Body of pancreas (tissue), 4 donors: Measurements from ENCODE around the gene GPT2. TPM values are rescaled to one million over a fixed set of nuclear protein-coding genes. Genes with fewer than 3 reads are reported as not detected.
"Not testable (repeated sequence)": the region's sequence is repeated elsewhere in the genome, so short reads cannot be mapped to it uniquely, and the experiment has no call there.

Source experiments
- ATAC-seq: fragments of 150-250 bp; one replicate; pipeline ENCODE4 v1.9.1; 2016
- DNase-seq, 4 donors: peaks; one replicate each; pipeline ENCODE4 v3.0.0-alpha.2; 2019
- H3K27ac ChIP-seq, 4 donors: fragments of 200-600 bp; sonication (generic); 1 replicate in 3 of 4; 2 replicates in 1 of 4; pipeline versions ENCODE4 v1.5.1 to v1.6.1; 2016 to 2019; ENCODE audit warnings: mild to moderate bottlenecking in 1 of 4, mixed read lengths in 1 of 4, moderate library complexity in 1 of 4
- H3K27me3 ChIP-seq, 2 donors: fragments of 200-600 bp; sonication (generic); one replicate each; pipeline ENCODE4 v1.6.0; 2016; ENCODE audit warnings: mild to moderate bottlenecking in 1 of 2
- H3K36me3 ChIP-seq, 2 donors: fragments of 200-600 bp; sonication (generic); replicated peaks in 1 of 2; 2 replicates each; pipeline ENCODE4 v1.5.1; 2016; ENCODE audit warnings: low read depth in 2 of 2; ENCODE audit not compliant: insufficient read depth in 1 of 2
- H3K4me1 ChIP-seq: fragments of 200-600 bp; sonication (generic); one replicate; pipeline ENCODE4 v1.6.0; 2016
- H3K4me3 ChIP-seq, 2 donors: fragments of 200-600 bp; sonication (generic); 1 replicate in 1 of 2; 2 replicates in 1 of 2; pipeline ENCODE4 v1.5.1; 2016 to 2019
- H3K9me3 ChIP-seq, 3 donors: fragments of 200-600 bp; sonication (generic); 1 replicate in 2 of 3; 2 replicates in 1 of 3; pipeline ENCODE4 v1.5.1; 2016
- POLR2A ChIP-seq, 3 donors: fragments of 450-650 bp; IDR thresholded peaks; one replicate each; pipeline ENCODE4 v1.6.1; 2016; ENCODE audit warnings: antibody characterized with exemption in 3 of 3, mild to moderate bottlenecking in 2 of 3
- WGBS, 2 donors: methylation state at CpG; one replicate each; pipeline ENCODE4 v1.1.5; 2017; 5-methylcytosine and 5-hydroxymethylcytosine counted together
- intact Hi-C: fragments of 100-400 bp; cut with DNase I; formaldehyde crosslinking; loops from one replicate; pipeline ENCODE4 v1.15.1; 2023
- total RNA-seq, 2 donors: library from RNA; depleted of rRNA; stranded (reverse); fragments of >200 nt; gene quantifications; one replicate each; pipeline ENCODE4 v1.1.0, GENCODE V29; 2016
- TF ChIP-seq, protein P1 (sequence below), 7 experiments: fragments of 450-650 bp in 4 of 7; fragments of 200-600 bp in 3 of 7; sonication (generic) in 3 of 7; IDR thresholded peaks; one replicate each; pipeline ENCODE4 v1.5.1; 2016 to 2019; ENCODE audit warnings: antibody characterized with exemption in 7 of 7

Gene GPT2
- total RNA-seq, 2 donors from 2014 or later: 52.1 to 83.1 TPM

DNA sequence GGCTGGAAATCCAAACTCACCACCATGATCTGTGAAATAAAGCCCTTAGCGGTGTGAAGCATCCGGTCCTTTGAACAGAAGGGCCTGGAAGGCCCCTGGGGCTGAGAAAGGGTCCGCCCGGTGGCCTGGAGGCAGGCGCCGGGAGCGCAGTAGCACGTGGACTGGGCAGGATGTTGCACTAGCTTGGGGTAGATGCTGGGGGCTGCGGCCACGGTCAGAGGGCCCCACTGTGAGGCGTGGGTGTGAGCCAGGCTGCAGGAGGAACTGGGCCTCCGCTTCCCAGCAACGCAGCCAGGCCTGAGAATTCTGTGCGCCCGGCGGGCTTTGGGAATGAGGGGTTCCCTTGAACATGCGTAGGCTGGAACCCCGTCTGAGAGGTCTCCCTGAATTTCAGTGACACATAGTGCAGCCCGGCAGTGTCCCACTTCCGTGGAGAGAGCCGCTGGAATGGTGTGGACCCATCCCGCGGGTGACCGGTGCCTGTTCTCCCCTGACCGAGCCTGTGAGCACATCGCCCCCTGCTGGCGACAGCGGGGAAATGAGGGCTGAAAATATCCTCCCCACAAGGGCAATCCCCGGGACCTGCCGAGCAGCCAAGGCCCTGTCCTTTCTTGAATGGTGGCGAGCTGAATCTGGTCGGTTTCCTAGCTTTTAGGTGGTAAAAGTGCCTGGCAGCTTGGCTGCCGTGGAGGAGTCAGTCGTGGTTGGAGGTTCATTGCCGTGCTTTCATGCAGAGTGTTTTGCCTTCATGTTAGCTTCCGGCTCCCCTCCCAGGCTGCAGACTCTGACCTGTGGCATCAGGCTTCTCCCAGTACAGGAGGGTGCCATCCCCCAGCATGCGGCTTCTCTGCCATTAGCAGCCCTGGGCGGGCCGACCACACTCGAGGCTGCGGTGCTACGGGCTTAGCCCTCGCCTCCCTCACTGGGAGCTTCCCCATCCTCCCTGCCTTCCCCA, 45.5 kb downstream of the GPT2 start:
- ATAC-seq (peak; percentile 71), DNase-seq (peak; percentile 67 to 77 (median 73))
- H3K27ac ChIP-seq: no peak overlapping the region
- 48 to 61% methylated on average over 19 to 43 of the region's 43 CpGs for WGBS, 2 donors
- H3K27me3 ChIP-seq: no peaks in the 10 kb centered on the region
- intact Hi-C loops: no loop called here
- no peak overlapping the region for H3K4me3 ChIP-seq
- TF ChIP-seq, protein P1, sequence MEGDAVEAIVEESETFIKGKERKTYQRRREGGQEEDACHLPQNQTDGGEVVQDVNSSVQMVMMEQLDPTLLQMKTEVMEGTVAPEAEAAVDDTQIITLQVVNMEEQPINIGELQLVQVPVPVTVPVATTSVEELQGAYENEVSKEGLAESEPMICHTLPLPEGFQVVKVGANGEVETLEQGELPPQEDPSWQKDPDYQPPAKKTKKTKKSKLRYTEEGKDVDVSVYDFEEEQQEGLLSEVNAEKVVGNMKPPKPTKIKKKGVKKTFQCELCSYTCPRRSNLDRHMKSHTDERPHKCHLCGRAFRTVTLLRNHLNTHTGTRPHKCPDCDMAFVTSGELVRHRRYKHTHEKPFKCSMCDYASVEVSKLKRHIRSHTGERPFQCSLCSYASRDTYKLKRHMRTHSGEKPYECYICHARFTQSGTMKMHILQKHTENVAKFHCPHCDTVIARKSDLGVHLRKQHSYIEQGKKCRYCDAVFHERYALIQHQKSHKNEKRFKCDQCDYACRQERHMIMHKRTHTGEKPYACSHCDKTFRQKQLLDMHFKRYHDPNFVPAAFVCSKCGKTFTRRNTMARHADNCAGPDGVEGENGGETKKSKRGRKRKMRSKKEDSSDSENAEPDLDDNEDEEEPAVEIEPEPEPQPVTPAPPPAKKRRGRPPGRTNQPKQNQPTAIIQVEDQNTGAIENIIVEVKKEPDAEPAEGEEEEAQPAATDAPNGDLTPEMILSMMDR (IDR thresholded peaks at IDR 0.05): peak; percentile 48 to 84 (median 78)
- no peak for TF ChIP-seq POLR2A (IDR thresholded peaks at IDR 0.05)
- peaks cover 9 to 15% of the 10 kb centered on the region in 2 donors for H3K36me3 ChIP-seq
- no peaks in the 10 kb centered on the region for H3K9me3 ChIP-seq
- no peaks in the 10 kb centered on the region for H3K4me1 ChIP-seq

DNA sequence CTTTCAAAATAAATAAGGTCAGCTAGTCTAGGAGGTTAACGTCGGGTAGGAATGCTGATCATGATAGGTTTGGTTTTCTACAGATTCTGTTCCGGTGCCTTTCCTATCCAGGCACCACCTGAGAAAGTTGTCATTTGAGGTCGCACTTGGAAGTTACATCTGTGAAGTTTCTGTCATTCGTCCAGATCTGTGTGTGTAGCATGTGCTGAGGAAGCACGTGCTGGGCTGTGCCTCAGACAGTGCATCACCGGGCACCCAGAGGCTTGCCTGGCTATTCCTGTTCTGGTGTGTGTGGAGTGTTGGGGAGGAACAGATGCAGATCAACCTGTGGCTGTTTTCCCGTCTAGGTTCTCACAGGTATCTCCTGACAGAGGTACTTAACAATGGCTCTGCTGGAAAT, 46.7 kb downstream of the GPT2 start:
- 75 to 78% methylated on average over 6 to 8 of the region's 8 CpGs for WGBS, 2 donors
- no peak overlapping the region for H3K4me3 ChIP-seq
- H3K27me3 ChIP-seq: no peaks in the 10 kb centered on the region
- H3K36me3 ChIP-seq: peaks cover 9 to 15% of the 10 kb centered on the region in 2 donors
- intact Hi-C loops: no loop called here
- H3K4me1 ChIP-seq: no peaks in the 10 kb centered on the region
- no peak for DNase-seq
- ATAC-seq: no peak
- no peak overlapping the region for H3K27ac ChIP-seq
- no peaks in the 10 kb centered on the region for H3K9me3 ChIP-seq
- TF ChIP-seq, protein P1 (IDR thresholded peaks at IDR 0.05): no peak
- no peak for TF ChIP-seq POLR2A (IDR thresholded peaks at IDR 0.05)

DNA sequence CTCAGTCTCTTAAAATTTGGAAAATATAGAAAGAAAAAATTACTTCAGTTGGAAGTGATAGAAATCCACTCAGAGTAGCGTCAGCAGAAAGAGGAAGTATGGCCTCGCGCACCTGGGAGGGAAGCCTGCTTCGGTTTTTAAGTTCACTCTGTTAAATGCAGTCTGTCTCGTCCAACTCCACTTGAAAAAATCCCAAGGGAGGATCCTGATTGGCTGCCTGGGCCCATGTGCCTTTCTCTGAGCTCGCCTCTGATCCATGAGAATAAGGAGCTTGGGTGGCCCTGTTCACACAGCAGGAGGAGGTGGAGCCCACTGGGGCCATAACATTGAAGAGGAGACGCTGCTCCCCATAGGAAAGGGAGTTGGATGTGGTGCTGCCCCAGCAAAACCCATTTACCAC, 48.6 kb downstream of the GPT2 start:
- peak; percentile 39 for ATAC-seq
- Histone ChIP-seq H3K27me3 (no peaks in the 10 kb centered on the region), H3K9me3 (no peaks in the 10 kb centered on the region), H3K27ac (no peak overlapping the region), H3K4me1 (no peaks in the 10 kb centered on the region), H3K4me3 (no peak overlapping the region), H3K36me3 (peaks cover 1 to 7% of the 10 kb centered on the region in 2 donors)
- peak in 2 of 4 donors; percentile 27 to 45 for DNase-seq
- intact Hi-C loops: no loop called here
- TF ChIP-seq, protein P1 (IDR thresholded peaks at IDR 0.05): no peak
- TF ChIP-seq POLR2A (IDR thresholded peaks at IDR 0.05): peak in 1 of 3 donors; percentile 5
- WGBS, 2 donors: 50 to 58% methylated on average over 7 of the region's 7 CpGs

DNA sequence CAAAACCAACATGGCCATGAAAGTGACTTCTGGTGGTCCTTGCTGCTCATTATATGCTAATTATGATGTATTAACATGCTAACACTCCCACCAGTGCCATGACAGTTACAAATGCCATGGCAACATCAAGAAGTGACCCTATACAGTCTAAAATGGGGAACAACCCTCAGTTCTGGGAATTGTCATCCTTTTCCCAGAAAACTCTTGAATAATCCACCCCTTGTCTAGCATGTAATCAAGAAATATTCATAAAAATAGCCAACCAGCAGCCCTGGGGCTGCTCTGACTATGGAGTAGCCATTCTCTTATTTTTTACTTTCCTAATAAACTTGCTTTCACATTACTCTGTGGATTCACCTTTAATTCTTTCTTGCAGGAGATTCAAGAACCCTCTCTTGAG, 53.4 kb downstream of the GPT2 start:
- no peak overlapping the region for H3K27ac ChIP-seq
- no peaks in the 10 kb centered on the region for H3K9me3 ChIP-seq
- TF ChIP-seq, protein P1 (IDR thresholded peaks at IDR 0.05): no peak
- TF ChIP-seq POLR2A (IDR thresholded peaks at IDR 0.05): no peak
- no peak overlapping the region for H3K4me3 ChIP-seq
- no peaks in the 10 kb centered on the region for H3K4me1 ChIP-seq
- no peaks in the 10 kb centered on the region for H3K27me3 ChIP-seq
- intact Hi-C loops: no loop called here
- ATAC-seq: no peak
- no peak for DNase-seq
- no peaks in the 10 kb centered on the region for H3K36me3 ChIP-seq

DNA sequence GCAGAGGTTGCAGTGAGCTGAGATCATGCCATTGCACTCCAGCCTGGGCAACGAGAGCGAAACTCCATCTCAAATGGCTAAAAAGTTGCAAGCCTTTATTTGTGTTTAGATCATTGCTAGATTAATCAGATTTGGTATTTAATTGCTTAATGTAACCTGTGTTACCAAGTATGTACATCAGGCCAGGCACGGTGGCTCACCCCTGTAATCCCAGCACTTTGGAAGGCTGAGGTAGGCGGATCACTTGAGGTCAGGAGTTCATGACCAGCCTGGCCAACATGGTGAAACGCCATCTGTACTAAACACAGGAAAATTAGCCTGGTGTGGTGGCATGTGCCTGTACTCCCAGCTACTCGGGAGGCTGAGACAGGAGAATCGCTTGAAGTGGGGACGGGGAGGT, 60.6 kb downstream of the GPT2 start:
- DNase-seq, ATAC-seq, H3K4me3 ChIP-seq, intact Hi-C loops, H3K9me3 ChIP-seq, H3K27me3 ChIP-seq, H3K27ac ChIP-seq, H3K36me3 ChIP-seq, H3K4me1 ChIP-seq: not testable (repeated sequence)
- WGBS, 2 donors: 85 to 90% methylated on average over 8 of the region's 8 CpGs
